ENCODE measurements around the gene ACTR2. TPM values are rescaled to one million over a fixed set of nuclear protein-coding genes. Genes with fewer than 3 reads are reported as not detected.

Gene ACTR2
- total and polyA plus RNA-seq, 2 of the 13 experiments (the other 11 are each of a cell fraction or from before 2014, with no cell fraction given), result 51.2 to 100 TPM

GRCh38 chr2:65186093-65186868, 41.4 kb upstream of the ACTR2 start (continued):
- TF ChIP-seq BCLAF1 (IDR thresholded peaks at IDR 0.05) (no peak), KDM2A (CRISPR knock-in tag; IDR thresholded peaks at IDR 0.05; ENCODE audit: borderline replicate concordance, low read depth) (no peak), PBX3 (CRISPR knock-in tag; IDR thresholded peaks at IDR 0.05; ENCODE audit: borderline replicate concordance) (no peak), SKI (IDR thresholded peaks at IDR 0.05; ENCODE audit: partially characterized antibody) (no peak), SRSF4 (IDR thresholded peaks at IDR 0.05; ENCODE audit: low read depth, low read length, poor library complexity, severe bottlenecking) (no peak), TERF1 (CRISPR knock-in tag; IDR thresholded peaks at IDR 0.05) (no peak), ATM (IDR thresholded peaks at IDR 0.05; ENCODE audit: borderline replicate concordance) (no peak), IRF1 (CRISPR knock-in tag; IDR thresholded peaks at IDR 0.05; ENCODE audit: low read depth) (no peak), ZNF362 (CRISPR knock-in tag; IDR thresholded peaks at IDR 0.05; ENCODE audit: borderline replicate concordance) (peak; percentile 96), SNAI1 (CRISPR knock-in tag; IDR thresholded peaks at IDR 0.05; ENCODE audit: borderline replicate concordance) (peak; percentile 51; the same call in 1 of the 2 replicates), ZNF530 (CRISPR knock-in tag; IDR thresholded peaks at IDR 0.05; ENCODE audit: low read depth) (no peak), NONO (IDR thresholded peaks at IDR 0.05) (no peak), NONO (CRISPR knock-in tag; conservative IDR thresholded peaks at IDR 0.05) (0 out of 2 replicates have a peak, but pooled peaks have one; percentile 16), SPEN (CRISPR knock-in tag; IDR thresholded peaks at IDR 0.05; ENCODE audit: low read depth) (0 out of 2 replicates have a peak, but pooled peaks have one; percentile 16), MYC (CRISPR knock-in tag; IDR thresholded peaks at IDR 0.05; ENCODE audit: borderline replicate concordance) (peak; percentile 59; the same call in 1 of the 2 replicates), RFX3 (CRISPR knock-in tag; IDR thresholded peaks at IDR 0.05) (no peak), POGK (CRISPR knock-in tag; conservative IDR thresholded peaks at IDR 0.05) (no peak), ZNF329 (CRISPR knock-in tag; IDR thresholded peaks at IDR 0.05; ENCODE audit: low read depth) (no peak), JARID2 (CRISPR knock-in tag; IDR thresholded peaks at IDR 0.05; ENCODE audit: insufficient replicate concordance) (no peak)

Data from HepG2 (cell line).